GM19395 (cell line): ENCODE results near the gene FYN.

ENCODE experiments used
- ATAC-seq: cut with Tn5 transposase; IDR thresholded peaks from one replicate; pipeline ENCODE4 v1.9.1; 2021; ENCODE audit warnings: mild to moderate bottlenecking, moderate library complexity; ENCODE audit not compliant: unreplicated experiment

FYN gene

DNA sequence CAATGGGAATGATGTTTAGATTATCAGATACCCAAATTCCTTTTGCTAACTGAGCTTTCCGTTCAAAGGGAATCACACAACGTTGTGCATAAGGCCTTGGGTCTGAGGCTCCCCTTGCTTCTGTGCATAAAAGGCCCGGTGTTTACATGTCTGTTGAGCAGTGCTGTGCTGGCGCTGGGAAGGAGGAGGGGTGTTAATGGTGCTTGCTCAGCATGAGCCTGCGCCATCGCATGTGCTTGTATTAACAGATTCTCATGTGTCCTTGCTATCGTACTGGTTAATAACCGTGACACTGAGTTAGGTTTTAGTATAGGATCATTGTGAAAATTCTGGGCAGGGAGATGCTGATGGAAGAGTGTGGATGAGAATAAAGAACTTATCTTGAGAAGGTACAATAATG, 205.3 kb downstream of the FYN start:
- no peak for ATAC-seq

GRCh38 chr6:111666847-111667246, 206.4 kb downstream of the FYN start:
- ATAC-seq: no peak

GRCh38 chr6:111664565-111665030, 208.7 kb downstream of the FYN start:
- no peak for ATAC-seq

DNA sequence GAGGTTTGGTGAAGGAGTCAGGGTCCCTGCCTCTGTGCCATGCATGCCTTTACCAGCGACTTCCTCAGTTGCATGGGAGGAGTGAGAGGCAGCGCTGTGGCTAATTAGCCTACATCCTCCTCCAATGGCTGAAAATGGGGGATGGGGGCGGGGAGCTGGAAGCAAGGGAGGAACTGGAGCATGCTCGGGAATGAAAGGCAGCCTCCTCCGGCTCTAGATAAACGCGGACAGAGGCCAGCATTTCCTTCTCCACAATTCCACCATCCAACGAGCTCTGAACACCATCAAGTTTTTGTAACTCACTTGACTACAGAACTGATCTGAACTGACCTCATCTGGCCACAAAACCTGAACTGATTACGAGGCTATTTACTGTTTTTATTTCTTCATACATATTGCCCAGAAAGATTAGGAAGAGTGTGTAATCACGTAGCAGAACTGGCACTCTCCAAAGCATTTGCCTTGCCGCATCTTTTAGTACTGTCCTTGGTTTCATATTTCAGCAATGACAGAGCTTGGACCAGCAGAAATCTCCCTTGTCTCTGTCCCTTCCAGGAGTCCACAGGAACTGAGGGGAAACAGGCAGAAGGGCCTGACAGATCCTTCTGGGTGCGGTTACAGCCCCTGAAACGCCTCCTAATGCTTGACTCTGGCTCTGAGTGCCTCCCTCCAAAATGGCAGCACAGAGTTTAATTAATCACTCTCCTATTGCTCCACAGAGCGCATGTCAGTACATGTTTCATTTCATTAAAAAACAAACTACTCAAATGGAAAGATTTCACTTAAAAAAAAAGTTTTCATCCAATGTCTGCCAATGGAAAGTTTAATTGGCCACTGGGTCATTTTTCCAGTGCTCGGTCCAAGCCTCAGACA, 209.3 kb downstream of the FYN start:
- no peak for ATAC-seq

DNA sequence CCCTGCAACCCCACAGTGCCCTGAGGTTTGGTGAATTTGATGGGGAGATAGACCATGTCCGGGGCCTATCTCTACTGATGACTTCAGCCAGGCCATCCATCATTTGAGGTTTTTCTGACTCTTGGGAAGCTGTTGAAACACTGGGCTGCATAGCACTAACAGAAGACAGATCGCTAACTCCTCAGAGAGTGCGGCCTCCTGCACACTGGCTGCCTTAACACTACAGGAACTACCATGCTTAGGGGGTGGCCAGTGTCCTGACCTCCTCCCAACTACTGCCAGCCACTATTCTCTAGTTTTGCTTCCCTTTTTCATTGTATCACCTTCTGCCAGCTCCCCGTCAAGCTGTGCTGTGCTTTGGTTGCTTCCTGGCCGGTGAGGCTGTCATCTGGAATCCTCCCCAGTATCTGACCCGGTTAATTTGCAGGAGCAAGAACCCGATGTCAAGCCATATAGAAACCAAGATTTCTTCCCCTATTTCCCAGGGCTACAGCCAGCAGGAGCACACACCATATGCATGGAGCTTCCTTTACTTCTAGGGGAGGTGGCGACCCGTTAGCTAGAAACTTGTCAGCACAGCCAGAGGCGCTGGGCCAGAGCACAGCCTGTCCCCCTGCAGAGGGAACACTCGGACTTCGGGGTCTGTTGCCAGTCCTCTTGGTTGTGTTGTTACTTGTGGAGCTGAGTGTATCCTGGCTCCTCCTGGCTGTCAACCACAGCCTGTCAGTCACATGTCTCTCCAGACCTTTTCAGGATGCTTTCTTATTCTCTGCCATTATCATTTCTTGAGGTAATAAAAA, 210.3 kb downstream of the FYN start:
- no peak for ATAC-seq

GRCh38 chr6:111662072-111662793, 211.0 kb downstream of the FYN start:
- ATAC-seq: no peak

GRCh38 chr6:111661541-111662061, 211.7 kb downstream of the FYN start:
- ATAC-seq: no peak

GRCh38 chr6:111660531-111660930, 212.7 kb downstream of the FYN start:
- no peak for ATAC-seq

DNA sequence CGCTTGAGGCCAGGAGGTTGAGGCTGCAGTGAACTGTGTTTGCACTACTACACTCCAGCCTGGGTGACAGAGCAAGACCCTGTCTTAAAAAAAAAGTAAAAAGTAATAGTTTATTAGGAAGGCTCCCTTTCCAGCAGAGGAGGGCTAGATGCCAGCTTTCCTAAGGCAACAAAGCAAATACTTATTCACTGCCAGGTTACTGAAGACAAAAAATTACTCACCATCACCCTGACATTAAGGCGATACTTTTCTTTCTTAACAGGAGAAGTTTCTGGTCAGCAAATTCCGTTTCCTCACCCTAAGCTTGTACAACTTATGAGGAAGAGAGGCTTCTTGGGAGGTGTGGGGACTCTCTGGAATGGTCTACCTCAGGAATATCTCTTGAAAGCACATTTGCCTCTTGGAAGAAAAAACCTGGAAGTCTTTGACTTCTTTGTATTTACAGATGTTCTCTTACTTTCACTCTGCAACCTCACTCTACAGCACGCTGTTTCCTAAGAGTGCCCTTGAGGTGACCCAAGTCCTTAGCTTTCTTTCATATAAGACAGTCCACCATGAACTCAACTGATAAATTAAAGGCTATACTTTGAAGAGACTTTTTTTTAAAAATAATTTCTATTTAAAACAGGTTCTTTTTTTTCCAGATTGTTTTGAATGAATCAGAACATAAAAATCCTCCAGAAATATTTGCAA, 214.6 kb downstream of the FYN start:
- ATAC-seq: no peak

DNA sequence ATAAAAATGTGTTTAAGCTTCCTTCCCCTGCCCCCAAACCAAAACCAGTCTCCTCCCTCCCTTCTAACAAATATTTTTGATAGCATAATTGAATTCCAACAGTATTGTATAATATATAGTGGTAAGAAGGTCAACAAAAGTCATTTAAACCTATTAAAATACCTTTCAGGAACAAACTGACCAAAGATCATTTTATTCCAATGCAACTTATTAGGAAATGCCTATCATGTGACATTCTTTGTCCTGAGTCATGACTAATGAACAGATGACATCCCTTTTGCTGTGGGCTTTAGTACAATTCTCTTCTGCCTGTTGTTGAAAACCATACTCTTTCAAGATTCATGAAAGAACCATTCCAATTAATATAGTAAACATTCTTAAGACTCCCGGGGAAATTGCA, 216.1 kb downstream of the FYN start:
- no peak for ATAC-seq

DNA sequence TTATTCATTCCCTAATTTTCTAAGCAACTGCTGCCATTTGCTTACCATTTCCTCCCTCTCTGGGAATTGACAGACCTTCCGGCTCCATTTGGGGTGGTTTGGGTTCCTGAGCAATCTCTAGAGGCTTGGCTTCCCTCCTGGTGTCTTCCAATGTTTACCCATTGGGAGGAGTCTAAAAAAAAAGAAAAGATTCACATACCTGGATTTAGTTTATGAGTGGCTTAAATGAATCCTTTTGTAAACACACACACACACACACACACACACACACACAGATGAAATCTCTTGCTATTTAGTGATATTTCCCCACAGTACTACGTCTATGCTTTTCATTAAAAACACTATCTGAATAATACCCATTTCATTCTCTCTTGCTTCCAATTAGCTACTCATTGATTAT, 219.3 kb downstream of the FYN start:
- ATAC-seq: no peak

DNA sequence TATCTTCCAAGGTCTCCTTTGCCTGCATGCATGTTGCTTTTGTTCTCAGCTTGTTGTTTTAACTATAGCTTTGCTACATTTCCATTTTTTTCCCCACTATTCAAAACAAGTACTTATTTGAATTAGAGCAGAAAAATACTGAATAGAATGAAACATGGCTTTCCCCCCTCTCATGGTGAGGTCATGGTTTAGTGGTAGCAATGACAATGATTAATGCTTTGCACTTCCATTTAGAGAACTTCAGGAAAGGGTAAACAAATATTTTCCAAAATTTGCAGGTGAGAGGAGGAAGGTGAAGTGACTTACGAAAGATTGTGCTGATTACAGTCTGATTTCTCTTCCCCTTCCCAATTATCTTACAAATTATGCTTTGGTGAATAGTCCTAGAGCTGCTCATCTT, 219.8 kb downstream of the FYN start:
- no peak for ATAC-seq

GRCh38 chr6:111652156-111652555, 221.1 kb downstream of the FYN start:
- no peak for ATAC-seq

DNA sequence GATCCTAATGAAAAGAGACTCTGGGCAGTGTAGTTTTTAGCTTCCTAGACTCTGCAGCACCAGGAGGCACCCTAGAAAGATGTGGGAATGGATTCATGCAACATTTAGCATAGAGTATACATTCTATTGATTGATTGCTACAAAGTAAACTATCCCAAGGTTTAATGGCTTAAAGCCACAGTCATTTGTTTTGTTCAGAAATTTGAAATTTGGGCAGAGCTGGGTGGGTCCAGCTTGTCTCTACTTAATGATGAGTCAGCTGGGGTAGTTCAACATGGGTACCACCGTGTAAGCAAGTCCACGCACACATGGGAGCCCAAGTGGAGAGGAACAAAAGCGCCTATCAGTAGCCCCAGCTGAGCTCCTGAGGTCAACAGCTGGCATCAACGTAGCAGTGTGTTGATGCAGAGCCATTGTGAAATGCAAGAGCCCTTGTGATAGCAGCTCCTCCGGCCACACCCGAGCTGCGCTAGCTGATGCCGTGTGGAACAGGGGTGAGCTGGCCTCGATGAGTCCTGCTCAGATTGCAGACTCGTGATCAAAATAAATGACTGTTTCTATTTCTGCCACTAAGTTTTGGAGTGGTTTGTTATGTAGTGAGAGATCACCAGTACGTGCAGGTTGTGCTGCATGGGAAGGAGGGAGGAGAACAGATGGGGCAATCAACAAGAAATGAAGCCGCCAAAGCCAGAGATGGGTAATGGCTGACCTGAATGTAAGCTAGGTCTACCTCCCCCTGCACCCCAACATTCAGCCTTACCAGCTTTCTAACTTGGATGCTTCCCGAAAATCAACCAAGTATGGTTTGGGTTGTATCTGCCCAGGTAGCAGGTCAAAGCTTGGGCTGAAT, 221.8 kb downstream of the FYN start:
- no peak for ATAC-seq

- ATAC-seq: no peak
These were observed 223.2 kb downstream of the FYN start for GRCh38 chr6:111650049-111650448.

DNA sequence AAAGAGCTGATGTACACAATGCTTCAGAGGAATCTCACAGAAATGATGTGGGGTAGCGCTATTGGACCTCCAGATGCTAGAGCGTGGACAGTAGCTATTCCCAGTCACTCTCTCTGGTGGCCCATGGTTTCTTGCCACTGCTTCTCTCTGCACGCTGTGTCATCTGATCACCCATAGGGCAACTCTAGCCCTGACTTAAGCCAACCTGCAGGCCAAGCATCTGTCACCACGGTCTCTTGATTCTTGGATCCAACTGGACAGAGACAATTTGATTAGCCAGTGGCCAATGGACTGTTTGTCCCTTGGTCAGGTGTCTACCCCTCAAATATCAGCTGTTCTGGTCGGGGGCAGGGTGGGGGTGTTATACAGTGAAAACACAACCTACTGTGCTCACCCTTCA, 225.2 kb downstream of the FYN start:
- no peak for ATAC-seq

DNA sequence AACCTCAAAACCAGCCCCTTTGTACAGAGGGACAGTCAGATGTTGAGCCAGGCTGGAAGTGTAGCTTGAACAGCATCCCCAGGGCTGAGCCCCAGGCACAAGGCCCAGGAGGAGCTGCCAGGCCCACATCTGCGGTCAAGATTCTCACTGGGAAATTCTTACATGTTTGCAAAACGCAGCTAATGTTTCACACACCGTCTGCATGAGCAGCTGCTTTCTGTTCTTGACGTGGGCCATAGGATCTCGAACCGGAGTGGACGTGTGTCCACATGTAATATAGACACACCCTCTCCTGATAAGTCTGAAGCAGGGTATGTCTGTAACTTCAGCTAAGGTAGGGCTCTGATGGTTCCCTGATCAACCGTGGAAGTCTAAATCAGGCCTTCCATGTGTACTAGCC, 226.3 kb downstream of the FYN start:
- no peak for ATAC-seq

GRCh38 chr6:111646034-111646433, 227.2 kb downstream of the FYN start:
- no peak for ATAC-seq

DNA sequence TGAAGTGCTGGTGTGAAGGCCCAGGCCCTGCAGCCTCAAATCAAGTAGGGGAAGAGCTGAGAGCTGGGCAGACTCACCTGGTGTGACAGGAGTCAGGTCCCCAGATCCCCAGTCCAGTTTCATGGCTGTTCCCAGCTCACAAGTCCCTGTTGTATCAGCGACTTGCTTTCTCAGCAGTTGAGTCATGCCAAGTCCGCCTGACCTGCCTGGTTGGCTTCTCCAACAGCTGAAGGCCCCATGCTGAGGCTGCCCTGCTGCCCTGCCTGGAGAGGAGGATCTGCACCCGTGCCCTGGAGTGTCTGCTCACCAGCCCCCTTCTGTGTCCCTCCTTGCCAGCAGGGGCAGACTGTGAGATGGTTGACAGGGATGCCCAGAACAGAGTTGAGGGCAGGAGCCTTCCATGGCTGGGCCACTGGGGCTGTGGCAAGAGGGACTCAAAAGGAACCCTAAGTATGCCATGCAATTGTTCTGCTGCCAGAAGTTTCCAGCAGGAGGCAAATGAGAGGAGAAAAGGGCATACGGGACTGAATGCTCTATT, 228.3 kb downstream of the FYN start:
- no peak for ATAC-seq
